ENCODE data around the gene OSTM1.

The OSTM1 gene

GRCh38 chr6:108074359-108075144, at the start of gene OSTM1:
Gene OSTM1 (minus strand): TSS chr6:108074741. CDS start chr6:108074651, 90 bp downstream.
- peak; percentile 83 for FAIRE-seq
- DNase-seq (ENCODE audit: extremely low spot score, insufficient read length, low read depth): peak; percentile 98

GRCh38 chr6:108123946-108124345, 49.4 kb upstream of the OSTM1 start:
- DNase-seq (ENCODE audit: extremely low spot score, insufficient read length, low read depth): no peak
- FAIRE-seq: no peak

DNA sequence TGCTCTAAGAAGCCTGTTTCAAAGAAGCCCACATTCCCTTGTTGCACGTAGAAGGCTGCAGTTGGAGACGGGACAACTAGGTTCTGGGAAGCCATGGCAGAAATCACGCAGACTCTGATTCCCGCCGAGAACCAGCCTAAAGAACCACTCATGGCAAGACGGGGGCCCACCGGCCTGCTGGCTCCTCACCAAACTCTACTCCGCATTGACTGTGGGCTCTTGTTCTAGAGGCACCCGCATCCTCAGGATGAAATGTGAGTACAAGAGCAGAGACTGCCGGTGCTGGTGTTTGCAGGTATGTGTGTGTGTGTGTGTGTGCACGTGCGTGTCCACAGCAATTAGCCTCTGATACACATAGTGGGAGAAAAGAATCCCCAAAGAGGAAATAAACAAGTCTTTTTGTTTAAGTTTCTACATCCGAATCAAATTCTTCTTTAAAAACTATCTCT, 49.0 kb upstream of the OSTM1 start:
- no peak for FAIRE-seq

GRCh38 chr6:108121612-108122011, 47.1 kb upstream of the OSTM1 start:
- FAIRE-seq (no peak), DNase-seq (ENCODE audit: extremely low spot score, insufficient read length, low read depth) (no peak)

More for the DNA sequence above, 49.0 kb upstream of the OSTM1 start:
- DNase-seq (ENCODE audit: extremely low spot score, insufficient read length, low read depth): no peak

DNA sequence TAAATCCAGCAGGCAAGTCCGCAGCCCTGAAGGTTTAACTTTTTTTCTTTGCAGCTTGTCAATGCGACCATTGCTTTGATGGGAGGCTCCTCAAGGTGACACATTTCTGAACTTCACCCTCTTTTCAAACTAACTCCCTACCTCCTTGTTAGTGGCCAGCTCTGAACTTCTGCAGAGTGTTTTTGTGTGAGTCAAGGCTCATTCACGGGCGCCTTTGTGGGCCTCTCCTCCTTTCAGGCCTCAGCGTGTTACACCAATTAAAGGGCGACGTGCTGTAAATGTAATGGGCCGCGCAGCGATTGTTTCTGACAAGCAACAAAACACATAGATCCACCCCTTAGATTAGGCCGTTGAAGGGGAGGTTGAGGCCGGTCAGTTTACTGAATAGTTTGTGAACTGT, 45.8 kb upstream of the OSTM1 start:
- no peak for DNase-seq (ENCODE audit: extremely low spot score, insufficient read length, low read depth)
- FAIRE-seq: no peak

DNA sequence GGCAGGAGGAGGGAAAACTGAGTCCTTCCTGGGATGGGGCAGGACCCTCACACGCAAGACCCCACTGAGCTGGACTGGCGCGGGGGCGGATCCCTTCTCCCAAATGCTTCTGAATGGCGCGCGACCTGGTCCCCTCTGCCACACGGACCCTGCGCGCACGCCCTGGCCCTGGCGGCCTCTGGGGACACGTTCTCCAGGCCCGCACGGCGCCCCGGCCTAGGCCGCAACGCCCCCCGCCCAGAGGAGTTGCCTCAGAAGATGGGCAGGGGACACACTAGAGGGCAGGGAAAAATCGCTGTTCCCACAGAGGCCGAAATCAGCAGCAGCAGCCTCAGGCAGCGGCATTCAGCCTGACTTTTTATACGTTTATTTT, 45.2 kb upstream of the OSTM1 start:
- FAIRE-seq (no peak), DNase-seq (ENCODE audit: extremely low spot score, insufficient read length, low read depth) (no peak)

DNA sequence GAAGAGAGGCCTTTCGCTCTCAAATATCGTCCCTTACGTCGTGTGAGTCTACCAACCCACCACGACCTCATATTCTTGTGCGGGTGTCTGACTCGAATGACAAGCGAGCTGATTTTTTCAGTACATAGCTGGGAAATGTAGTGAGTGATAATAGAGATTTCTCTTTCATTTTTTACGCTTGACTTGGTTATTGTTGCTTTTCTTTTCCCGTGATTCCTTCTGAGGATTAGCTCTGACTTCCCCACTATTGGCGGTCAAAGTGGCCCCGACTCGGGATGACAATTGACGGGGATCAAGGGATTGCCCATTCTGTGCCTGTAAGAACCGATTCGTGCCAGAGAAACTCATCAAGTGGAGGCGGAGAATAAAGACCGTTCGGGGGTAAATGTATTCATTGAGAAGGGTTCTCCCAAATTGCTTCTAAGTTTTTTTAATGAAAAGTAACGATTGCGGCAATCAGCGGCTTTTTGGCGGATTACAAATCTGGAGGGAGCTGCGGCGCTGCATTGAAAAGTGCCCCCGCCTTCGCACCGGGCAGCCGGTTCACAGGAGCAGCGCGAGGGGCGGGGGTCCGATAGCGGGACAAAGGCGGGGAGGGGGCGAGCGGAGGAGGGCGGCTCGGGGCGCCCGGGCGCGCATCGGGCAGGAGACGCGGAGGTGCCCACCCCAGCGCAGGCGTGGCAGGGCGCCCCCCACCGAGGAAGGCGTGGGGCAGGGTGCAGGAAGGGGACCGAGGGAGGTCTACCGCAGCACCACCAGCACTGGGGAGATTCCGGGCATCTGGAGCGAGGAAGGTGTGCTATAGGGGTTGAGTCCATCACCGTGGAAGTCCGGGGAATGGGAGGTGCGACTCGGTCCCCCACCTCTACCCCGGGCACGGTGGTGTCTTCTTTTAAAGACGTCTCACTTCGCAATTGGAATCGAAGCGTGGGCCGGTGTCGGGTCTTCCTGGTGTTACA, 44.5 kb upstream of the OSTM1 start:
- DNase-seq (ENCODE audit: extremely low spot score, insufficient read length, low read depth) (no peak), FAIRE-seq (no peak)

DNA sequence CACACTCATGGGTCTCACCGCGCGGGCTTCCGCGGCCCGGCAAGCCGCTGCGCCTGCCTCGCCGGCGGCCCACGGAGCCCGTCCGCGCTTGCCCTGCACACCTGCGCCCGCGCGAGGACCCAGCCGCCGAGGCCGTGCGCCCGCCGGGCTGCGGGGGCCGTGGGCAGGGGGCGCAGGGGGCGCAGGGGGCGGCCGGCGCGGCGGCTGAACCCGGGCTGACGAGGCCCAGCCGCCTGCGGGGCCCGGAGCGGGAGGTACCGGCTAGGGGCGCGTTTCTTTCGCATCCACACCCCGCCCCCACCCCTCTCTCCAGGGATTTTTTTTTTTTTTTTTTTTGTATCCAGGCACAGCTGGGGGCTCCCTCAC, 43.8 kb upstream of the OSTM1 start:
- DNase-seq (ENCODE audit: extremely low spot score, insufficient read length, low read depth) (no peak), FAIRE-seq (no peak)

GRCh38 chr6:108117427-108118358, 43.2 kb upstream of the OSTM1 start:
- peak; percentile 44 for FAIRE-seq
- no peak for DNase-seq (ENCODE audit: extremely low spot score, insufficient read length, low read depth)

DNA sequence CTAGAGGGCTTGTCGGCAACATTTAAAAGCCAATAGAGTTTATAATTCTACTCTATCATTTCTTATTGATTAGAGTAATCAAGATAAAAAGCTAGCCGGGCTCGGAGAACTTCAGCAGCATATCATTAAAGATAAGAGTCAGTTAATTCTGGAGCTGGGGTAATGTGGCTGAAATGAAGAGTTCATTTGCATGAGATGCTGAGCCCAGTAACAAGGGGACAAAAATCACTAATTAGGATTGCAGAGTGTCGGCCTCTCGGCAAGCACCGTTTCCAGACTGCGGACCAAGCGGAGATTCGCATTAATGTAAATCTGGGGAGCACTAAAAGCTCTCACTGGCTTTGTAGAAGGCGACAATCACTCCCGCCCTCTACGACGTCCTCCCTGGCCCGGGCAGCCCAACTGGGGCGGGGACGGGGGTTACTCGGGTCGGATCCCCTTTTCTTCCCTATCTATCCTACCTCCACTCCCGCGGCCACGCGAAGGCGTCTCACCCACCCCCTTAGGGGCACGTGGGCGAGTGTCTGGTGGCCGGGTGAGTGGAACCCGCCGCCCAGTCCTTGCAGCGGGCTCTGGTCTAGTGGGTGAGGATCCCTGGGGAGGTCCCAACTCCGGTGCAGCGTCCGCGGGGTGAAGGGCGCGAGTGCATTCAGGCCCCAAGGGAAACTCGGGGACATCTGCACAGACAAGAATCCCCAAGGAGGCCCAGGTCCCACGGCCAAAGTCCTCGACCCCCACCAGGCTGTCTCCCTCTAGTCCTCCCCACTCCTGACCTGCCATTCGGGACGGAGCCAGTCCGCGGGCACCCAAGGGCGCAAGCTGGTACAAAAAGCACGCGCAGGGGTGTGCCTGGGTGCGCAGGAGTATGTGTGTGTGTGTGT, 42.2 kb upstream of the OSTM1 start:
- FAIRE-seq (no peak), DNase-seq (ENCODE audit: extremely low spot score, insufficient read length, low read depth) (no peak)

DNA sequence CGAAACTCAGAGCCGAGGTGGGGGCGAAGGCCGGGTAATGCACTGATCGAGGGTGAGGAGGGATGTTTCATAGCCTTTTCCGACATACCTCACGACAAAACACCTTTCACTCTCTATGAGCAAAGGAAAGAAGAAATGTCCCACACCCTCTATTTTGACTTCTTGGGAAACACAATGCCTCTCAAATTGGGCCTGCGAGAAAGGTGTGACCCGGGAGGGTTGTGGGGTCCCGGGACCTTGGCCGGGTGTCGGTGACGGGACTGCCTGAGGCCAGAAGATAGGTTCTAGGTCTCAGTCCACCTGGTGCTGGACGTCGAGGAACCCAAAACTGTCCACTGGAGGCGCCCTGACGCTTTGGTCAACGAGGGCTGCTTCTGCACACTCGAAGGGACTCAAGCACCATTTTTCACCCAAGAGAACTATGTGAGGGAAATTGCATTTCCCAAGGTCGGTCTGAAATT, 41.1 kb upstream of the OSTM1 start:
- FAIRE-seq: no peak
- DNase-seq (ENCODE audit: extremely low spot score, insufficient read length, low read depth): no peak

GRCh38 chr6:108114841-108115597, 40.5 kb upstream of the OSTM1 start:
- DNase-seq (ENCODE audit: extremely low spot score, insufficient read length, low read depth): no peak
- no peak for FAIRE-seq

GRCh38 chr6:108113557-108114519, 39.3 kb upstream of the OSTM1 start:
- DNase-seq (ENCODE audit: extremely low spot score, insufficient read length, low read depth) (no peak), FAIRE-seq (no peak)

DNA sequence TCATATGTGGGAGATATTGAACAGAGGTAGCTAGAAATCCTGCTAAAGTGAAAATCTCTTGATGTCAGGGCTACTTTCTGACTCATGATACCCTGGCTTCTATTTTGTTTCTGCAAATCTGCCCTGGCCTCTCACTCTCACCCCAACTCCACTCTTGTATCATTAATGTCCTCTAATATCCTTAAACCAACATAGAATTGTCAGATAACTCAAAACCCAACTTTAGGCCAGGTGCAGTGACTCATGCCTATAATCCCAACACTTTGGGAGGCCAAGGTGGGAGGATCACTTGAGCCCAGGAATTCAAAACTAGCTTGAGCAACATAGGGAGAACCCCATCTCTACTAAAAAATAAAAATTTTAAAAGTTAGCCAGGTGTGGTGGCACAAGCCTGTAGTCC, 33.8 kb upstream of the OSTM1 start:
- DNase-seq (ENCODE audit: extremely low spot score, insufficient read length, low read depth) (no peak), FAIRE-seq (no peak)

- FAIRE-seq (no peak), DNase-seq (ENCODE audit: extremely low spot score, insufficient read length, low read depth) (no peak)
These were observed 32.6 kb upstream of the OSTM1 start for GRCh38 chr6:108107102-108107501.

DNA sequence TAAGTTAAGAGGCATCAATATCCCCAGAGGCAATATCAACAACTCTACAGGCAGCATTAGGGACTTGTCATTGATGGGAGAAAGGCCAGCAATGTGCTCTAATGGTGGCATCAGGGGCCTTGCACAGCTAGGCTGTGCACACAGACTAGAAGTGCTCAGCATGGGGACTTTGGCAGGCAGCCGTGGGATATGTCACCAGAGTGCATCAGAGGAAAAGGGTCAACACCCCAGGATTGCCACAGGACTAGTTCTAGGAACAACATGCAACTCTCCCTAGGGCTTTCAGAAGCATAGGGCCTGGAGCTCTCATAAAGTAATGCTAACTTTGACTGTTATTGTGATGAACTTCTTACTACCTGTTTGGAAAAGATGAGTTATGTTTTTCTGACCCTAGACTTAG, 32.2 kb upstream of the OSTM1 start:
- FAIRE-seq: no peak
- no peak for DNase-seq (ENCODE audit: extremely low spot score, insufficient read length, low read depth)

- DNase-seq (ENCODE audit: extremely low spot score, insufficient read length, low read depth) (no peak), FAIRE-seq (no peak)
These were observed 31.7 kb upstream of the OSTM1 start for GRCh38 chr6:108106261-108106660.

All from GM18507 (cell line).